HG03064 (cell line): ENCODE results near the gene GSTK1.
A peak's percentile ranks its signal among the peaks of the same experiment; 100 is the strongest.
"Not testable (repeated sequence)": the region's sequence is repeated elsewhere in the genome, so short reads cannot be mapped to it uniquely, and the experiment has no call there.

ENCODE experiments used
- ATAC-seq: cut with Tn5 transposase; IDR thresholded peaks from one replicate; pipeline ENCODE4 v1.9.1; 2021; ENCODE audit warnings: low read depth; ENCODE audit not compliant: unreplicated experiment

Gene GSTK1

DNA sequence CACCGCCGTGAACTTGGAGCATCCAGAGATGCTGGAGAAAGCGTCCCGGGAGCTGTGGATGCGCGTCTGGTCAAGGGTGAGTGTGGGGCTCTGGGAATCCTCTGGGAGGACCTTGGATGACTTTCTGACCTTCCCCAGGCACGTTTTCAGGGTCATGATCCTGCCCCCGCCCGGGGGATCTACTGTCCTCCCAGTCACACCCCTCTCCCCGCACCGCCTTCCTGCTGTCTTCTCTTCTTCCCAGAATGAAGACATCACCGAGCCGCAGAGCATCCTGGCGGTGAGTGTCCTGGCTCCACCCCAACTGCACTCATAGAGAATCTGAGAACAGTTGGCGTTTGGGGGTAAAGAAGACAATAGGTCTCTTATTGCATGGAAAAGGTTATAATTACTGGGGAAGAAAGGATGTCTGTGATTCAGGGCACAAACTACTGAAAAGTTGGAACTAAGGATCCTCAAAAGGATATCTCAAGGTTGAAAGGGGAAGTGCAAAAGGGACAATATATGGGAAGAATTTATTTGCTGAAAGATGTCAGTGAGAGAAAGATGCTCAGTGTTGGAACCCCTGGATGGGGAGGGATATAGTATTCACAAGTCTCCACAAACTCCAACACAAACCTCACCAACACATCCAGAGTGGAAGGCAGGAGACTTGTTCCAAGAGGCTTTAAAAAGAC, 1.9 kb downstream of the GSTK1 start:
- no peak for ATAC-seq

DNA sequence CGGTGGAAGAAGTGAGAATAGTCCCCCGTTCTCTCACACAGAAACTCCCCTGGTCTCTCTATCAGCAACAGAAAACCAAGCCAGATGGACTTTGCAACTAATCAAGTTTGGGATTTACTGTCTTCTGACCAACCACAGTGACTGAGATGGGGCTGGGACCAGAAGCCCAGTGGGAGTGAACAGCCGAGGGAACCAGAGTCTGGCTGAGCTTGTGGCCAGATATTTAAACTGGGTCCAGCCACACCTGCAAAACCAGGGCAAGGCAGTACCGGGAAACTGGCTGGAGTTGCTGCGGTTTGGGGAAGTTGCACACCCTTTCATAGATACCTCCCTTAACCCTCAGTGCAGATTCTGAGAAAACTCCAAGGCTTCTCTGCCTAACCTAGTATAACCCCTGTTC, 6.0 kb downstream of the GSTK1 start:
- no peak for ATAC-seq

DNA sequence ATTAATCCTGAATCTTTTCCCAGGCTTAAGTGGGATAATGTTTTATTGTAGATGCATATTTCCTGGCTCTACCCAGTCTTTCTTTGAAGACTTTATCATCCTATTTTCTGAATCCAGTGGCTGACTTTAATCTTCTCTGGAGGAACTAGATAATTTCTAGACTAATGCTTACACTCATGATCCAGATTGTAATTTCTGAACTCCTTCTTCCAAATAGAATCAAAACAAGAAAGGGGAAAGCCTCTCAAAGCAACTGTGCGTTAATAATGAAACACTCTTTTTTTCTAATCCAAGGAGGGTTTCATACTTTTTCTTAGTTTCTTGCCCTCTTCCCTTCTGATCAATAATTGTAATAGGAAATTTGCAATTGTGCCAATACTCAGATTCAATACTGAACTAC, 8.0 kb downstream of the GSTK1 start:
- no peak for ATAC-seq

DNA sequence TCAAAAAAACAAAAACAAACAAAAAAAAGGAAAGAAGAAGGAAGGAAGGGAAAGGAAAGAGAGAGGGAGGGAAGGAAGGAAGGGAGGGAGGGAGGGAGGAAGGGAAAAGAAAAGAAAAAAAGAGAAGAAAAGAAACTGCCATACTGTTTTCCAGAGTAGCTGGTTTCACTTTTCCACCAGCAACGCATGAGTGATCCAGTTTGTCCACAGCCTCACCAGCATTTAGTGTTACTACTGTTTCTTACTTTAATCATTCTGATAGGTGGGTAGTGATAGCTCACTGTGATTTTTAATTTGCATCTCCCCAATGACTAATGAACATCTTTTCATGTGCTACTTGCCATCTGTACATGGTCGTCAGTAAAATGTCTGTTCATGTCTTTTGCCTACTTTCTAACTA, 9.6 kb downstream of the GSTK1 start:
- ATAC-seq = no peak

DNA sequence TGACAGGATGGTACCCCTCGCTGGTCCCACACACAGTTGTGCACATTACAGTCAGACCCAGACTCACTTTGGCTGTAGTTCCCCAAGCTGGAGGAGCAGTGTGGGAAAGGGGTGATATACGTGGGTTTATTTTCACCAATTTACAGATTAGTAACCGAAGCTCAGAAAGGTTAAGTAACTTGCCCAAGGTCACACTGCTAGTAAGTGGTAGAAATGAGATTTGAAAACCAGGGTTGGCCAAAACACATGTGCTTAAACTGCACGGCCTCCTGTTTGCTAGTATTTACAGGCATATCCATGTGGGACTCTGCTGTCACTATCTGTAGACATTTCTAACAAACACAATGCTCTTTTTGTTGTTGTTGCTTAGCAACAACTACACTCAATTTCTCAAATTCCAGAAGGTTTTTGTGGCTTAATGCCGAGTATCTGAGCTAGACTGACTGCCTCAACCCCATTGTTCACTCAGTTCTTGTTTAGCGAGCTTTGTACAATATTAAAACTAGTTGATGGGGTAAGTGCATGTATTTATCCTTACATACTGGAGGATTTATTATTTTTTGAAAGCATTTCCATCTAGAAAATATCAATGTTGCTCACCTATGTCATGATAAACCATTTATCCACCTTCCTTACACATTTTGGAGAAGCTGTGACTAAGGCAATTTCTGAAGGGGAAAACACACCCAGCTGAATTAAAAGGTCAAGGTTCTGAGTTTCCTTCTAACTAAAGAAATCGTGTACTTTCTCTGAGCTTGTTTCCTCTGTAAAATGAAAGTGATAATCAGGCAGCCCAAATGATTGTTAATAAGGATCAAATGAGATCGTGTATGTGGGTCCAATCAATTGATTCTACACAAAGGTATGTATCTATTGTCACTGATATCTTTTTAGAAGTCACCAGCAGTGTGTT, 16.2 kb downstream of the GSTK1 start:
- ATAC-seq = no peak

DNA sequence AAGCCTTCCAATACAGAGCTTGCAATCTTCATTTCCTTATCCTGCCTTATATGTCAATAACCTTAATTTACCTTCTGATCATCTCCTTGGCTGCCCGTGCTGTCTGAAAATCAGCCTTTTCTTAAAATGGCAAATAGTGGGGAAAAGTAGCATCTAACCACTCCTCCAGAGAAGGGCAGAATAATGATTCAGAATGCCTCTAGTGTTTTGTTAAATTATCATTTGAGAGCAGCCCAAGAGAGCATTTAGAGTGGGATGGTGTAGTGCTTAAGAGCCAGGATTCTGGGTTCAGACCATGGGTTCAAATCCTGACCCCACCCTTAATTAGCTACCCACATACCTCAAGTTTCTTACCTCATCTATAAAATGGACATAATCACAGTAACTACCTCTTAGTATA, 16.9 kb downstream of the GSTK1 start:
- ATAC-seq = no peak

DNA sequence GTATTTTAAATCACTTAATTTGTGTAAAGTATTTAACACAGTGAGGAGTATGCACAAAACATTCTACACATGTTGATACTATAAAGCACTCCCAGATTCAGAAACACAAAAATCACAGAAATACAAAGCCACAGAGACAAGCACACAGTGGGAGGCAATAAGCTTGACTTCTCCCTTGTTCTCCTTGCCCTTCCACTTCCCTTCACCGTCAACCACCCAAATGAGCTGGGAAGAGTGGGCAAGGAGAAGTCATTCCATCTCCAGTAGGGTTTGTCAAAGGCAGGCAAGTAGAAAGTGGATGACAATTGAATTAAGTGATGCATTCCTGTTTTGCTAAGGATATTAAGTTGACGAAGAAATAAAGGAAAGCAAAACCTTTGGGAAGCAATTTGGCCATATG, 17.3 kb downstream of the GSTK1 start:
- ATAC-seq = no peak

DNA sequence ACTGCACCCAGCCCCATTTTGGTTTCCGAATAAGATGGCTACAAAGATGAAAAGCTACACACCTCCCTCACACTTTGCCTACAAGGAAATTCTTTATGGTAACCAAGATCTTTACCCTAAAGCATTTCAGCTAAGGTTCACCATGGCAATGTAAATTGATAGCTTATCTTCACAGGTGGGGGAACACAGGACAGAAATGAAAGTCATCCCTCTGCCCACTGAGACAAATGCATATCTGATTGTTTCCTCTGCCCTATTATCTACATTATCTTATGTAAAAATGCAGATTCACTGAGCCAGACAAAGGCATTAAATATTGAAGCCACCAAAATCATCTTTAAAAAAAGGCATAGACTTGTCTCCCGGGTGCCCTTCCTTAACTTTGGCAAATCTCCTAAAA, 18.3 kb downstream of the GSTK1 start:
- ATAC-seq = no peak

DNA sequence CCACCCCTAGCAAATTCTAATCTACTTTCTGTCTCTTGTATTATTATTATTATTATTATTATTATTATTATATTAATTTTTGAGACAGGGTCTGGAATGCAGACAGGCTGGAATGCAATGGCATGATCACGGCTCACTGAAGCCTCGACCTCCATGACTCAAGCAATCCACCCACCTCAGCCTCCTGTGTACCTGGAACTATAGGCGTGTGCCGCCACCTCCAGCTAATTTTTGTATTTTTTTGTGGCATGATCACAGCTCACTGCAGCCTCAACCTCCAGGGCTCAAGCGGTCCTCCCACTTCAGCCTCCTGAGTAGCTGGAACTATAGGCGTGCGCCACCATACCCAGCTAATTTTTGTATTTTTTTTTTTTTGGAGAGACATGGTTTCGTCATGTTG, 18.9 kb downstream of the GSTK1 start:
- ATAC-seq = no peak

DNA sequence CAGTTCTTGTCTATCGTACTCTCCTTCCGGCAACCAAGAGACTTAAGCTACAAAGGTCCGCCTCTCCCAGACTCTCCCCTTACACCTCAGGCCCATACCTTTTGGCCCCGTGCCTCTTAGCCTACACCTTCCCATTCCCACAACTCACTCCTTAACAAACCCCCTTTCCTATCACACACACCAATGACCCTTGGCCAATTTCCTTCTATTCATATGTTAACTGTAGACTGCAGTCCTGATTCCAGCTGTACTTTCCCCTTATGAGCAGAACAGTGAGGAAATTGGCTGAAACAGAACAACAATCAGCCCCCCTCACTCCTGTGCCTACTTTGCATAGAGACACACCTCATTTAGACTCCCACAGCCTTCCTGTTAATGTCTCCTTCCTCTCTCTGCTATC, 20.1 kb downstream of the GSTK1 start:
- ATAC-seq = no peak

DNA sequence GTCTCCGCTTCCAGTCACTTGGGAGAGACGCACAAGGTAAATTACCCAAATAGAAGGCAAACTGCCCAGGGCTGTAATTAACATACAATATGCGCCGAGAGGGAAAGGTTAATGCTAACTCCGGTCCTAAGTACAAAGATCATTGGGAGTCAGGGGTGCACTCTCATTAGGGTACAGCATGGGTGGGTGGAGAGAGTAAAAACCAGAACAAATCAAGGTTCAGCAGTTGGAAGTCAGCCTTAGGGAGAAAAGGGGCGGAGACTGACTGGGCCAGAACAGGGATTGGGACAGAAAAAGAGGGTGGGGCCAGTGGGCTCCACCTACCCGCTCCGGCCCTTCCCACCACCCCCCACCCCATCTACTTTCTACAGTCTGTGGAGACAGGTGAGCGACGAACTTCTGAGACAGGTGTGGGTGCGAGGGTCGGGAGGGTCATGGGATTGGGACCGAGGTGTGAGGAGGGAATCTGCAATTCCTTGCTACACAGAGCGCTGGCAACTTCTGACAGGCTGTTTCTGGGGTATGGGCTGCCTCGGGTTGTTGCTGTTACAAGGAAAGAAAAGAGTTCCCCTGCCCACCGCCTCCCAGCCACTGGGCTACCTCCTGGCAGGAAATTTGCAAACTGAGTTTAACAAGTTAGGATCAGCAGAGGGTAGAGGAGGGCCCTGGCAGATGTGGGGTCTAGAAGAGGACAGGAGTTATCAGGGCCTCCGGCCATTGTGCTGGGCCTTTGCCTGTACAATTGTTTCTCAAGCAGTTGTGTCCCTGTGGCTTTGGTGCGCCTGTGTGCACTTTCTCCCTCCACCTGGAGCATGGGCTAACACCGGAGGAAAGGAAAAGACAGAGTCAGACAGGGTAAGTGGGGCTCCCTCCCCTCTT, 21.6 kb downstream of the GSTK1 start, which contains the start of gene TMEM139:
TSS of gene TMEM139 (plus strand) at position 368 of the 879 bp plus-strand sequence. CDS start 1,000 bp downstream, outside the sequence.
- no peak for ATAC-seq

DNA sequence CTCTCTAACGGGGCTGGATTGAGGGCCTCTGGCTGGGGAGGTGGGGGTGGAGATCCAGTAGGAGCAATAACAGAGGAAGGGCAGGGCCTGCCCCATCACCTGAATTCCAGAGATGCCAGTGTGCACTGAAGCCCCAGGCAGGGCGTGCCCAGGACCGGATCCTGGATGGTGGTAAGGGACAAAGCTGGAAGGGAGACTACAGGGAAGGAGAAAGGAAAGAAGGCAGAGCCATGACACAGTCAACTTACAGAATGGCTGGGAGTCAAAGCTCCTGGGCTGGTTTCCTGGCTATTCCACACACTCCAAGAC, 22.2 kb downstream of the GSTK1 start:
- ATAC-seq = no peak

DNA sequence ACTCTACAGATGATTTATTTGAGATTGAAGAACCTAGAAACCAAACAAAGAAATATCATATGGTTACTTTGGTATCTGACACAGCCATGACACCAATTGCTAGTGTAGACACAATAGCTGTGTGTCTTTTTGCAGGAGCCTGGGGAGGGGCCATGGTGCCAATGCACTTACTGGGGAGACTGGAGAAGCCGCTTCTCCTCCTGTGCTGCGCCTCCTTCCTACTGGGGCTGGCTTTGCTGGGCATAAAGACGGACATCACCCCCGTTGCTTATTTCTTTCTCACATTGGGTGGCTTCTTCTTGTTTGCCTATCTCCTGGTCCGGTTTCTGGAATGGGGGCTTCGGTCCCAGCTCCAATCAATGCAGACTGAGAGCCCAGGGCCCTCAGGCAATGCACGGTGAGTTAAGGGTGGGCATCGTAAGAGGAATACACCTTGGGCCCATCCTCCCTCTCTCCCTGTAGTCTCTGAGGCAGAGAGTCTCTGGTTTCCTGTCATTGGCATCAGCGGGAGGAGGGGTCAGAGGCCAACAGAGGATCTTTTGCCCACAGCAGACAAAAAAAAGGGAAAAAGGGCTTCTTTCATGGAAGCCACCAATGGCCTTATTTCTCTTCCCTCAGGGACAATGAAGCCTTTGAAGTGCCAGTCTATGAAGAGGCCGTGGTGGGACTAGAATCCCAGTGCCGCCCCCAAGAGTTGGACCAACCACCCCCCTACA, 22.7 kb downstream of the GSTK1 start:
- ATAC-seq = no peak

DNA sequence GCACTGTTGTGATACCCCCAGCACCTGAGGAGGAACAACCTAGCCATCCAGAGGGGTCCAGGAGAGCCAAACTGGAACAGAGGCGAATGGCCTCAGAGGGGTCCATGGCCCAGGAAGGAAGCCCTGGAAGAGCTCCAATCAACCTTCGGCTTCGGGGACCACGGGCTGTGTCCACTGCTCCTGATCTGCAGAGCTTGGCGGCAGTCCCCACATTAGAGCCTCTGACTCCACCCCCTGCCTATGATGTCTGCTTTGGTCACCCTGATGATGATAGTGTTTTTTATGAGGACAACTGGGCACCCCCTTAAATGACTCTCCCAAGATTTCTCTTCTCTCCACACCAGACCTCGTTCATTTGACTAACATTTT, 23.3 kb downstream of the GSTK1 start:
- ATAC-seq = no peak

DNA sequence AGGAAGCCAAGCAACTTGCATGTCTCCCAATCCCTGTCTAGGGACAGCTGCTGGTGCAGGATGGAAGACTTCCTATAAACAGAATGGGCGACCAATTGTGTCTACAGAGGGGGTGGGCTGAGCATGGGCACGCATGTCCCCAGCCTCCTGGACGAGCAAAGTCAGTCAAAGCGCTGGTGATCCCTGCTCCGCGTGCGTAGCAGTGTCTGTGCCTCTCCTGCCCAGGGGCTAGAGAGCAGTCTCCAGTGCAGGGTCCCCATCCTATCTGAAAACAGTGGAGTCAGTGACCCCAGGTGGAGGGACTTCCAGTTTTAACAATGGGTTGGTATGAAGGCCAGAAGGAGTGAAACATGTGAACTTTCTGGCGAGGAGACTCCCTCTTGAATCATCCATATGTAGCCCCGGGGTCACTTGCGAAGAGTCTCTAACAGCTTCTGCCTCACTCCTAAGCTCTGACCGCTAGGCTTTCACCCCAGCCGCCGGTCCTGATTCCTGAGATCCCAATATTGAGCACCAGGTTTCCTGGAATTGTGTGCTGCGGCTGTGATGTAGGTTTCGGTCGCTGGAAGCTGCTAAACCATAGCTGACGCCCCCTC, 24.2 kb downstream of the GSTK1 start:
- ATAC-seq = no peak

DNA sequence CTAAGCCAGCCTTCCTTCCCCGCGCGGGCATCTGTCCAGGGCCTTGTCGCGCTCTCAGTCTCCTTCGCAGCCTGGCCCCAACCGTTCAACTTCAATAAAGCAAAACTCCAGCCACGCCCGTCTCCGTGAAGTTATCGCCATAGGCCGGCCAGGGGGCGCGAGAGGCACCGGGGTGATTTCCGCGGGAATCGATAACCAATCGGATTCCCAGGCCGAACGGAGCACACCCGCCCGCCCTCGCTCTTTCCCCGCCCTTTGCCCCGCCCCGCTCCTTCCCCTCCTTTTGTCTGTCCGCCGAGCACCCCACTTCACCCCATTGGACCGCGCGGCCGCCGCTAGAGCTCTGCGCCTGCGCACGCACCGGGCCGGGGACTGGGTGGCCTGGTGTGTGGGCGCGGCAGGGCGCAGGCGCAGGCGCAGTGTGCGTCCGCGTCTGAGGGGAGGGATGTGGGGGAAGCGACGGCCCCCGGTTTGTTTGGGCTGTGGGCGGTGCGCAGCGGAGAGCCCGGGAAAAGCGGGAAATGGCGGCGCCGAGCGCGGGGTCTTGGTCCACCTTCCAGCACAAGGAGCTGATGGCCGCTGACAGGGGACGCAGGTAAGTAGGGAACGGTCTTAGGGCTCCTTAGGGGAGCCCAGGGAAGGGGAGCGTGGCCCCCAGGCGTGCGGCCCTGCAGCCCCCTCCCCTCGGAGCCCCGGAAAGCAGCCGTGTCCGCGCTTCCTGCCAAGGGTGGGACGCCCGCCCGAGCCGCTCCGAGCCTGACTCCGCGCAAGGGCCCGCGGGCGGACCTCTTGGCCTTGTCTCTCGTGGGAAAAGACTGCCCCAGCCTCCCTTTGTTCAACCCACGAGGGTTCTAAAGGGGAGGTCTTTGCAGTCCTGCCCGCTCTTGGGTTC, 24.9 kb downstream of the GSTK1 start, which contains the start of gene CASP2:
TSS of gene CASP2 (plus strand) at position 417 of the 892 bp plus-strand sequence. CDS start at position 522, 105 bp downstream.
- ATAC-seq = peak; percentile 95

DNA sequence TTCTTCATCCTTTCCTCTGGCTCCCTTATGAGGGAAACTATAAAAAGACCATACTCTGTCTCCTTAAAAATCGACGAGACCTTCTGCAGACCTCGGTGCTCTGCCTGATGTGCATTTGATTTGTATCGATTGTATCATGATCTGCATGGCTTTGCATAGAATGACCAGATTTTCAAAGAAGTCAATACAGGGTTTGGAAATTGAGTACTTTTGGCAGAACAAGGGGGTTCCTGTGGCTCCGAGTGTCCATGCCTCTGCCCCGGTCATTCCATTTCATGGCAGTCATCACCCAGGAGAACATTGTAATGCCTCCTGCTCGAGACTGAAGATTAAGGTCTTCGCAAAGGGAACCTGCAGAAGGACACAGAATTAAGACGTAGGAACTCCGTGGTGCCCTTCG, 25.6 kb downstream of the GSTK1 start:
- no peak for ATAC-seq

DNA sequence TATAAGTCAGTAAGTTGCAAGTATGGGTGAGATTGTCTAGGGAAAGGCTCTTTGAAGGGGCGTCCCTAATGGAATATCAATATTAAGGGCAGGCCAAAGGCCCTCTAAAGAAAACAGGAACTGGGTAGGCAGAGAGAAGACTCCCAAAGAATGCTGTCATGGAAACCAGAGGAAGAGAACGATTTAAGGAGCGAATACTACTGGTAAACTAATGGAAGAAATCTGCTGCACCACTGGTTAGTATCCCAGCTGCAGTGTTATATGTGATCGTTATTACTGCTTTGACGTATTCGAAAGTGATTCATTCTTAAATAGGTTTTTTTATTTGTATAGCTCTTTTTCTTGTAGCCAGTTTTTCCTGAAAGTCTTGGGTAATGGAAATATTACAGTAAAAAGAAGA, 26.2 kb downstream of the GSTK1 start:
- ATAC-seq = no peak

DNA sequence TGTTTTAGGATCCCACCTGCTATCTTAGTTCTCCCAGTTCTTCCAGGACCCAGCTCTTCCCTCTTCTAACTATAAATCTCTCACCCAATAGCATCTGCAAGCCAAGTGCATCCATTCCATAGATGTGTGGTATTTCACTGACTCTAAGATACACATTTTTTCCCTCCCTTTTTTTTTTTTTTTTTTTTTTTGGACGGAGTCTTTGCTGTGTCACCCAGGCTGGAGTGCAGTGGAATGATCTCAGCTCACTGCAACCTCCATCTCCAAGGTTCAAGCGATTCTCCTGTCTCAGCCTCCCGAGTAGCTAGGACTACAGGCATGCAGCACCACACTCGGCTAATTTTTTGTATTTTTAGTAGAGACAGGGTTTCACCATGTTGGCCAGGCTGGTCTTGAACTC, 26.6 kb downstream of the GSTK1 start:
- not testable (repeated sequence) for ATAC-seq
